ENCODE data around the gene NPAS4. TPM values are rescaled to one million over a fixed set of nuclear protein-coding genes. Genes with fewer than 3 reads are reported as not detected.

The NPAS4 gene
- total RNA-seq, 2 experiments from 2014 or later, result 0.11 TPM; not detected in 1

DNA sequence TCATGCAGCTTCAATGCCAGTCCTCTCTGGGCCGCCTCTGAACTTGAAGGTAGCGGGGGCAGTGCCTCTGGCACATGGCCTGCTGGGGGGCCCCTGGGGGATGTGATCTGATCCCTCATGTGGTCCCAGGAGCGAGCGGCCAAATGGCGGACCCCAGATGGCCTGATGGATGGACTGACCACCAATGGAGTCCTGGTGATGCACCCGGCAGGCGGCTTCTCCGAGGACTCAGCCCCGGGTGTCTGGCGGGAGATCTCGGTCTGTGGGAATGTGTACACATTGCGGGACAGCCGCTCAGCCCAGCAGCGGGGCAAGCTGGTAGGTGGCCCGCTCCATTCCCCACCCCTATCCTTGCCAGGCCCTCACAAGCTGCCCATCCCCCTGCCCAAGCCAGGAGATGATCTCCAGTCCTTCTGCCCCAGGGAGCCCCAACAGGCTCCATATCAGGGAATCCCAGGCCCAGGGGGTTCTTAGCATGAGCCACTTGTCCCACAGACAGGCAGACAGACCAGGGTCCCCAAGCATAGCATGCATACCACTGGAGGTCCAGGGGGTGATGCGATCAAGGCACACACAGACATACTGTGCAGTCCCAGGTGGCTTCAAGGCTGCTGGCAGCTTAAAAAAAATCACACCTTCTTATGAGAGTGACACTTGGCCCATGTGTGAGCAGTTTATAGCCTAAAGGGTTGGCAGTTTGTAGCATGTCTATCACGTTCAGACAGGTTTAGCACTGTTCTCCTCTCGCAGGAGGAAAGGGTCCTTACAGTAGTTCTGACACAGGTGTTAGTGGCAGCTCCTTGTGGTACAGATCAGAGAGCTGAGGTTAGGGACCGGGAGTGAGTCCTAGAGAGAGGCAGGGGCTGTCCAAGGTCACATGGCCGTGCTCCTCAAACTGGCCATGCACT, 53.0 kb downstream of the NPAS4 start:
- Mint-ChIP-seq H3K9me3 (no peaks in the 10 kb centered on the region), H3K27me3 (no peaks in the 10 kb centered on the region), H3K27ac (no peak overlapping the region), H3K4me1 (ENCODE audit: low read depth) (peaks cover 11% of the 10 kb centered on the region), H3K36me3 (ENCODE audit: low read depth) (peaks cover 5% of the 10 kb centered on the region), H3K4me3 (no peak overlapping the region)
- intact Hi-C loops (cut with micrococcal nuclease), result loop anchor here (5.0 kb wide), 1 partner anchor 37 kb away; the partner anchor contains the start of gene MRPL11
- TF ChIP-seq, protein P1, sequence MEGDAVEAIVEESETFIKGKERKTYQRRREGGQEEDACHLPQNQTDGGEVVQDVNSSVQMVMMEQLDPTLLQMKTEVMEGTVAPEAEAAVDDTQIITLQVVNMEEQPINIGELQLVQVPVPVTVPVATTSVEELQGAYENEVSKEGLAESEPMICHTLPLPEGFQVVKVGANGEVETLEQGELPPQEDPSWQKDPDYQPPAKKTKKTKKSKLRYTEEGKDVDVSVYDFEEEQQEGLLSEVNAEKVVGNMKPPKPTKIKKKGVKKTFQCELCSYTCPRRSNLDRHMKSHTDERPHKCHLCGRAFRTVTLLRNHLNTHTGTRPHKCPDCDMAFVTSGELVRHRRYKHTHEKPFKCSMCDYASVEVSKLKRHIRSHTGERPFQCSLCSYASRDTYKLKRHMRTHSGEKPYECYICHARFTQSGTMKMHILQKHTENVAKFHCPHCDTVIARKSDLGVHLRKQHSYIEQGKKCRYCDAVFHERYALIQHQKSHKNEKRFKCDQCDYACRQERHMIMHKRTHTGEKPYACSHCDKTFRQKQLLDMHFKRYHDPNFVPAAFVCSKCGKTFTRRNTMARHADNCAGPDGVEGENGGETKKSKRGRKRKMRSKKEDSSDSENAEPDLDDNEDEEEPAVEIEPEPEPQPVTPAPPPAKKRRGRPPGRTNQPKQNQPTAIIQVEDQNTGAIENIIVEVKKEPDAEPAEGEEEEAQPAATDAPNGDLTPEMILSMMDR (IDR thresholded peaks at IDR 0.05), result no peak
- ATAC-seq (no peak), DNase-seq (no peak)
- POLR2A ChIA-PET, result interaction anchor here (0.5 kb wide), 2 partner anchors 152 to 255 kb away, joined by 3 read pairs; no protein-coding TSS in a partner anchor
- CTCF ChIA-PET, result no interaction called here

DNA sequence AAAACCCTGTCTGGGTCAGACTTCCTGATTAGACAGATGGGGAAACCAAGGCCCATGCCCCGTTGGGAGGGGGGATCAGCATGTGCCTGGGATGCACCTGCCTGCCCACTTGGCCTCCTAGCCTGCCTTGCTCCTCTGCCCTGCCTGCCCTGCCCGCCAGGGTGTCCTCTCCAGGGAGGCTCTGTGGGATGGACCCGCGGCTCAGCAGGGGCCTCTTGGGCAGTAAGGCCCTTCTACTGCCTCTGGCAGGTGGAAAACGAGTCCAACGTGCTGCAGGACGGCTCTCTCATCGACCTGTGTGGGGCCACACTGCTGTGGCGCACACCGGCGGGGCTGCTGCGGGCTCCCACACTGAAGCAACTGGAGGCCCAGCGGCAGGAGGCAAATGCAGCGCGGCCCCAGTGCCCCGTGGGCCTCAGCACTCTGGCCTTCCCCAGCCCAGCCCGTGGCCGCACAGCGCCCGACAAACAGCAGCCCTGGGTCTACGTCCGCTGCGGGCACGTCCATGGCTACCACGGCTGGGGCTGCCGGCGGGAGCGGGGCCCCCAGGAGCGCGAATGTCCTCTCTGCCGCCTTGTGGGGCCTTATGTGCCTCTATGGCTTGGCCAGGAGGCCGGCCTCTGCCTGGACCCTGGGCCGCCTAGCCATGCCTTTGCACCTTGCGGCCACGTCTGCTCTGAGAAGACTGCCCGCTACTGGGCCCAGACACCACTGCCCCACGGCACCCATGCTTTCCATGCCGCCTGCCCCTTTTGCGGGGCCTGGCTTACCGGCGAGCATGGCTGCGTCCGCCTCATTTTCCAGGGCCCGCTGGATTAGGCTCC, 54.7 kb downstream of the NPAS4 start:
- ATAC-seq (no peak), DNase-seq (no peak)
- Mint-ChIP-seq H3K27ac (no peak overlapping the region), H3K27me3 (no peaks in the 10 kb centered on the region), H3K9me3 (no peaks in the 10 kb centered on the region), H3K4me1 (ENCODE audit: low read depth) (peaks cover 13% of the 10 kb centered on the region), H3K4me3 (no peak overlapping the region), H3K36me3 (ENCODE audit: low read depth) (peaks cover 6% of the 10 kb centered on the region)
- TF ChIP-seq, protein P1 (IDR thresholded peaks at IDR 0.05), result no peak
- ChIA-PET CTCF (no interaction called here), POLR2A (interaction anchor here (1.6 kb wide), 1 partner anchor 8 kb away, joined by 6 read pairs; no protein-coding TSS in a partner anchor)
- intact Hi-C loops (cut with micrococcal nuclease), result loop anchor here (5.0 kb wide), 1 partner anchor 68 kb away; no protein-coding TSS in a partner anchor

Other genes with a start within 250 kb of the NPAS4 start
- gene KLC2, start 163.3 kb upstream of the NPAS4 start, total RNA-seq, result 10 to 100 TPM; 32.2 to 35.2 TPM
- 10 to 100 TPM; 97.9 to 98.2 TPM for gene RAB1B, start 152.4 kb upstream of the NPAS4 start, total RNA-seq
- gene CNIH2, start 142.9 kb upstream of the NPAS4 start, total RNA-seq, result 1 to 10 TPM in 1 of 2 experiments, under 1 TPM in 1; 0.96 to 2.0 TPM
- gene YIF1A, start 131.9 kb upstream of the NPAS4 start, total RNA-seq, result 10 to 100 TPM; 57.4 to 64.0 TPM
- gene TMEM151A, start 129.1 kb upstream of the NPAS4 start, total RNA-seq, result not detected
- gene CD248, start 104.0 kb upstream of the NPAS4 start, total RNA-seq, result 10 to 100 TPM; 16.3 to 16.8 TPM
- gene RIN1, start 84.6 kb upstream of the NPAS4 start, total RNA-seq, result 1 to 10 TPM; 1.1 to 1.6 TPM
- 10 to 100 TPM; 35.7 to 35.9 TPM for gene BRMS1, start 75.9 kb upstream of the NPAS4 start, total RNA-seq
- gene B4GAT1, start 73.4 kb upstream of the NPAS4 start, total RNA-seq, result 1 to 10 TPM; 9.4 to 9.5 TPM
- gene SLC29A2, start 49.3 kb upstream of the NPAS4 start, total RNA-seq, result 10 to 100 TPM; 11.8 to 12.2 TPM
- 100 to 1,000 TPM; 135 to 142 TPM for gene MRPL11, start 17.8 kb downstream of the NPAS4 start, total RNA-seq
- gene PELI3, start 45.9 kb downstream of the NPAS4 start, total RNA-seq, result 10 to 100 TPM in 1 of 2 experiments, 1 to 10 TPM in 1; 6.7 to 10.5 TPM
- gene DPP3, start 59.4 kb downstream of the NPAS4 start, total RNA-seq, result 10 to 100 TPM; 72.4 to 75.8 TPM
- 1 to 10 TPM; 7.7 to 7.9 TPM for gene BBS1, start 89.6 kb downstream of the NPAS4 start, total RNA-seq
- 10 to 100 TPM; 13.2 to 14.0 TPM for gene ZDHHC24, start 125.0 kb downstream of the NPAS4 start, total RNA-seq
- gene ACTN3, start 125.9 kb downstream of the NPAS4 start, total RNA-seq, result under 1 TPM in 1 of 2 experiments, not detected in 1; 0.14 TPM
- gene CTSF, start 147.6 kb downstream of the NPAS4 start, total RNA-seq, result 1 to 10 TPM in 1 of 2 experiments, under 1 TPM in 1; 0.68 to 1.3 TPM
- under 1 TPM; 0.14 to 0.27 TPM for gene CCDC87, start 172.0 kb downstream of the NPAS4 start, total RNA-seq
- gene CCS, start 172.2 kb downstream of the NPAS4 start, total RNA-seq, result 10 to 100 TPM; 22.0 to 25.6 TPM
- 100 to 1,000 TPM; 153 to 159 TPM for gene RBM14, start 195.6 kb downstream of the NPAS4 start, total RNA-seq
- gene RBM4, start 217.7 kb downstream of the NPAS4 start, total RNA-seq, result 100 to 1,000 TPM; 108 to 114 TPM